Astrocyte (in vitro differentiated cells and primary cell): ENCODE results near the gene SPTY2D1.

ENCODE experiments used
- EZH2 ChIP-seq: IDR thresholded peaks from 2 replicates; pipeline ENCODE4 v1.6.1; 2012; ENCODE audit warnings: mild to moderate bottlenecking, low read length, inconsistent platforms; ENCODE audit not compliant: insufficient read depth
- TF ChIP-seq, protein P1 (sequence below): IDR thresholded peaks from 2 replicates; pipeline ENCODE4 v1.5.1; 2011; ENCODE audit warnings: low read depth, mild to moderate bottlenecking, inconsistent platforms, low read length, moderate library complexity; ENCODE audit not compliant: insufficient read depth

DNA sequence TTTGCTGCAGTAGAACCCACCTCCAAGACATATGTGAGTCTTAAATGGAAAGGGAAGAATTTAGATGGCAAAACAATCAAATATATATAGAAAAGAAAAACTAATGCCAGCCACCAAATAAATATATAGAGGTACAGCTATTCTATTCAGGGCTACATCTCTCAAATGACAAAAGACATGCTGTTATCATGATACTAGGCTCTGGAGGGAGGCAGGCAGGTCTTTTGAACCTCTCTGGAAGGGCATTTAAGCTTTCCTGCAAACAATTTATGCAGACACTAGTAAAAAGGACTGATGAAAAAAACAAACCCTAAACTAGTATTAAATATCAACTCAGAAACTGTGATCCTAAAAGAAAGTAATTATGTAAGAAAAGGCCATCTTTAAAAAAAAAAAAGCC is 70.0 kb downstream of the SPTY2D1 start:
- TF ChIP-seq, protein P1, sequence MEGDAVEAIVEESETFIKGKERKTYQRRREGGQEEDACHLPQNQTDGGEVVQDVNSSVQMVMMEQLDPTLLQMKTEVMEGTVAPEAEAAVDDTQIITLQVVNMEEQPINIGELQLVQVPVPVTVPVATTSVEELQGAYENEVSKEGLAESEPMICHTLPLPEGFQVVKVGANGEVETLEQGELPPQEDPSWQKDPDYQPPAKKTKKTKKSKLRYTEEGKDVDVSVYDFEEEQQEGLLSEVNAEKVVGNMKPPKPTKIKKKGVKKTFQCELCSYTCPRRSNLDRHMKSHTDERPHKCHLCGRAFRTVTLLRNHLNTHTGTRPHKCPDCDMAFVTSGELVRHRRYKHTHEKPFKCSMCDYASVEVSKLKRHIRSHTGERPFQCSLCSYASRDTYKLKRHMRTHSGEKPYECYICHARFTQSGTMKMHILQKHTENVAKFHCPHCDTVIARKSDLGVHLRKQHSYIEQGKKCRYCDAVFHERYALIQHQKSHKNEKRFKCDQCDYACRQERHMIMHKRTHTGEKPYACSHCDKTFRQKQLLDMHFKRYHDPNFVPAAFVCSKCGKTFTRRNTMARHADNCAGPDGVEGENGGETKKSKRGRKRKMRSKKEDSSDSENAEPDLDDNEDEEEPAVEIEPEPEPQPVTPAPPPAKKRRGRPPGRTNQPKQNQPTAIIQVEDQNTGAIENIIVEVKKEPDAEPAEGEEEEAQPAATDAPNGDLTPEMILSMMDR = no peak
- no peak for TF ChIP-seq EZH2
